Activated naive CD8-positive, alpha-beta T cell treated with anti-CD3 and anti-CD28 coated beads for 36 hours (primary cell): ENCODE results near the gene SMARCD1. TPM values are rescaled to one million over a fixed set of nuclear protein-coding genes. Genes with fewer than 3 reads are reported as not detected.
"Not testable (repeated sequence)": the region's sequence is repeated elsewhere in the genome, so short reads cannot be mapped to it uniquely, and the experiment has no call there.

Source experiments
- DNase-seq: peaks from one replicate; pipeline ENCODE4 v3.0.0; 2021
- H3K27ac Mint-ChIP-seq: one replicate; pipeline ENCODE4 v1.8.0; 2022; ENCODE audit warnings: mild to moderate bottlenecking, moderate library complexity, mixed read lengths
- H3K27me3 Mint-ChIP-seq: one replicate; pipeline ENCODE4 v1.8.0; 2022; ENCODE audit warnings: mild to moderate bottlenecking, mixed read lengths
- H3K36me3 Mint-ChIP-seq: one replicate; pipeline ENCODE4 v1.8.0; 2021; ENCODE audit warnings: mild to moderate bottlenecking, mixed read lengths
- H3K4me1 Mint-ChIP-seq: one replicate; pipeline ENCODE4 v1.8.0; 2021; ENCODE audit warnings: mixed read lengths
- H3K4me3 Mint-ChIP-seq: one replicate; pipeline ENCODE4 v1.8.0; 2022; ENCODE audit warnings: mild to moderate bottlenecking, moderate library complexity, mixed read lengths
- H3K9me3 Mint-ChIP-seq: one replicate; pipeline ENCODE4 v1.8.0; 2022; ENCODE audit warnings: mixed read lengths
- total RNA-seq, 2 experiments: library from RNA; stranded (reverse); gene quantifications; one replicate each; pipeline ENCODE4 v1.2.3, GENCODE V29; 2021

The SMARCD1 gene
- total RNA-seq, 2 experiments from 2014 or later = 65.8 to 74.8 TPM

DNA sequence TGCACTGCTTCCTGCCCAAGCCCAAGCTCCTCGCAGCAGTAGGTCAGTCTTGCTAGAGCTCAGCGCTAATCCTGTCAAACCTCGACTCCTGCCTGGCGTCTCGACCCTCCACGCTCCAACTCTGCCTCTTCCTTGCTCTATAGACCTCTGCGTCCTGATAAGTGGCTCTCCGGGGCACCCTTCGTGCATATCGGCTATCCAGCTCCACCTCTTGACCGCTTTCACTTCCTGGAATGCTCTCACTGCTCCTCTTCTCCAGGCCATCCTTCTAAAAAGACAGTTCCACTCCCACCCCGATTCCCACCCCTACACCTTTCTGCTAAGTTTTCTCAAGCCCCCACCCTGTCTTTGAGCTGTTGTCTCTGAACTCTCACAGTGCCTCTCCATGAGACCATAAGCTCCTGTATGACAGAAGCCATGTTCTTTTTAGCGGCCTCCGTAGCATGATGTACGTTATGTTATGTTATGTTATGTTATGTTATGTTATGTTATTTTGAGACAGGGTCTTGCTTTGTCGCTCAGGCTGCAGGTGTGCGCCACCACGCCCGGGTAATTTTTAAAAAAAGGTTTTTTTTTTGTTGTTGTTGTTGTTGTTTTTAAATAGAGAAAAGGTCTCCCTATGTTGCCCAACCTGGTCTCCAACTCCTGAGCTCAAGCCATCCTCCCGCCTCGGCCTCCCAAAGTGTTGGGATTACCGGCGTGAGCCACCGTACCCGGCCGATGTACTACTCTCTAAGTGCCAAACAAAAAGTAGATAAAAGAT lies 27.5 kb downstream of the SMARCD1 start:
- no peaks in the 10 kb centered on the region for H3K27me3 Mint-ChIP-seq
- peak overlapping the region; percentile 91 for H3K4me3 Mint-ChIP-seq
- peaks cover 33% of the 10 kb centered on the region for H3K4me1 Mint-ChIP-seq
- no peaks in the 10 kb centered on the region for H3K9me3 Mint-ChIP-seq
- H3K36me3 Mint-ChIP-seq = peaks cover 17% of the 10 kb centered on the region
- H3K27ac Mint-ChIP-seq = peak overlapping the region; percentile 94
- DNase-seq = no peak

GRCh38 chr12:50117057-50117622 lies 32.0 kb downstream of the SMARCD1 start:
- H3K4me3 Mint-ChIP-seq = no peak overlapping the region
- H3K27me3 Mint-ChIP-seq = no peaks in the 10 kb centered on the region
- H3K9me3 Mint-ChIP-seq = peaks cover 1% of the 10 kb centered on the region
- H3K36me3 Mint-ChIP-seq = peaks cover 24% of the 10 kb centered on the region
- peak overlapping the region; percentile 48 for H3K27ac Mint-ChIP-seq
- H3K4me1 Mint-ChIP-seq = peaks cover 26% of the 10 kb centered on the region
- DNase-seq = no peak

DNA sequence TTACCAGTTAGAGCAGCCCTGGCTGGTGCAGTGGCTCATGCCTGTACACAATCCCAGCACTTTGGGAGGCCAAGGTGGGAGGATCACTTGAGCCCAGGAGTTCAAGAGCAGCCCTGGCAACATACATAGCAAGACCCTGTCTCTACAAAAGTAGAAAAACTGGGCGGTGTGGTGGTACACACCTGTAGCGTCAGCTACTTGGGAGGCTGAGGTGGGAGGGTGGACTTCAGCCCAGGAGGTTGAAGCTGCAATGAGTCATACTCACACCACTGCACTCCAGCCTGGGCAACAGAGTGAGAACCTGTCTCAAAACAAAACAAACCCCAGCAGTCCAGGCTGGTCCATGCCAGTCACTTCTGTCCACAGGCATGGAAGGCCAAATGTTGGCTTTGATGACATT lies 34.2 kb downstream of the SMARCD1 start:
- peaks cover 1% of the 10 kb centered on the region for H3K9me3 Mint-ChIP-seq
- H3K27me3 Mint-ChIP-seq = no peaks in the 10 kb centered on the region
- H3K4me1 Mint-ChIP-seq = peaks cover 28% of the 10 kb centered on the region
- peaks cover 23% of the 10 kb centered on the region for H3K36me3 Mint-ChIP-seq
- DNase-seq = no peak
- H3K4me3 Mint-ChIP-seq = no peak overlapping the region
- peak overlapping the region; percentile 45 for H3K27ac Mint-ChIP-seq

GRCh38 chr12:50120521-50120920 lies 35.4 kb downstream of the SMARCD1 start:
- Mint-ChIP-seq H3K9me3 (peaks cover 1% of the 10 kb centered on the region), H3K4me1 (peaks cover 32% of the 10 kb centered on the region), H3K27me3 (no peaks in the 10 kb centered on the region), H3K36me3 (peaks cover 19% of the 10 kb centered on the region), H3K27ac (no peak overlapping the region), H3K4me3 (no peak overlapping the region)
- no peak for DNase-seq

DNA sequence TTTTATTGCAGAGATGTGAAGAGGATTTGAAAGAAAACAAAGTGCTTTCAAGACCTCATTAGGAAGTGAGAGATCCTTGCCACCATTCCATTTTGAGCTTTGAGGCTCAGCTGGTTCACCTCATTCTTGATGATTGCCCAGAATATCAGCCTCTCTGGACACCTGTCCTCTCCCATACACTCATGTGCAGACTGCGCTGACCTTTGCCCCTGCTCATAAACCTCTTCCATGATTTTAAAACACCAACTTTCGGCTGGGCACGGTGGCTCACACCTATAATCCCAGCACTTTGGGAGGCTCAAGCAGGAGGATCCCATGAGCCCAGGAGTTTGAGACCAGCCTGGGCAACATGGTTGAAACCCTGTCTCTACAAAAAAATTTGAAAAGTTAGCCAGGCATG lies 35.8 kb downstream of the SMARCD1 start:
- H3K4me3 Mint-ChIP-seq = no peak overlapping the region
- peaks cover 15% of the 10 kb centered on the region for H3K36me3 Mint-ChIP-seq
- H3K9me3 Mint-ChIP-seq = peaks cover 1% of the 10 kb centered on the region
- H3K27ac Mint-ChIP-seq = no peak overlapping the region
- no peak for DNase-seq
- peaks cover 32% of the 10 kb centered on the region for H3K4me1 Mint-ChIP-seq
- no peaks in the 10 kb centered on the region for H3K27me3 Mint-ChIP-seq

- Mint-ChIP-seq H3K27ac (no peak overlapping the region), H3K27me3 (no peaks in the 10 kb centered on the region), H3K4me3 (no peak overlapping the region), H3K36me3 (peaks cover 14% of the 10 kb centered on the region), H3K9me3 (peaks cover 1% of the 10 kb centered on the region), H3K4me1 (peaks cover 28% of the 10 kb centered on the region)
- no peak for DNase-seq
Observed at GRCh38 chr12:50121641-50122040, 36.5 kb downstream of the SMARCD1 start.

DNA sequence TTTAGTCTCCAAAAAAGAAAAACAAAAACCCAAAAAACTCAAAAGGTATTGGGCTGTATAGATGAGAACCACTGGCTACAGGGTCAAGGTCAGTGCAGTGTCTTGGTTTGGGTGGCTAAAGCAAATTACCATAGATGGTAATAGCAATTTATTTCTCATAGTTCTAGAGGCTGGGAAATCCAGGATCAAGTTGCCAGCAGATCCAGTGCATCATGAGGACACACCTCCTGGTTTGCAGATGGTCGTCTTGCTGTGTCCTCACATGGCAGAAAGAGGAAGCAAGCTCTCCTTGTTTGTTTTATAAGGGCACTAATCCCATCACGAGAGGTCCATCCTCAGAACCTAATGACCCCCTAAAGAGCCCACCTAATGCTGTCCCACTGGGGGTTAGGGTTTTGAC lies 38.1 kb downstream of the SMARCD1 start:
- DNase-seq = no peak
- Mint-ChIP-seq H3K27ac (no peak overlapping the region), H3K27me3 (no peaks in the 10 kb centered on the region), H3K4me3 (no peak overlapping the region), H3K4me1 (peaks cover 30% of the 10 kb centered on the region), H3K36me3 (peaks cover 9% of the 10 kb centered on the region), H3K9me3 (peaks cover 1% of the 10 kb centered on the region)

- Mint-ChIP-seq H3K4me1 (peaks cover 34% of the 10 kb centered on the region), H3K27ac (no peak overlapping the region), H3K36me3 (peaks cover 13% of the 10 kb centered on the region), H3K4me3 (no peak overlapping the region), H3K9me3 (no peaks in the 10 kb centered on the region), H3K27me3 (no peaks in the 10 kb centered on the region)
- no peak for DNase-seq
Observed at GRCh38 chr12:50127546-50127945, 42.4 kb downstream of the SMARCD1 start.

DNA sequence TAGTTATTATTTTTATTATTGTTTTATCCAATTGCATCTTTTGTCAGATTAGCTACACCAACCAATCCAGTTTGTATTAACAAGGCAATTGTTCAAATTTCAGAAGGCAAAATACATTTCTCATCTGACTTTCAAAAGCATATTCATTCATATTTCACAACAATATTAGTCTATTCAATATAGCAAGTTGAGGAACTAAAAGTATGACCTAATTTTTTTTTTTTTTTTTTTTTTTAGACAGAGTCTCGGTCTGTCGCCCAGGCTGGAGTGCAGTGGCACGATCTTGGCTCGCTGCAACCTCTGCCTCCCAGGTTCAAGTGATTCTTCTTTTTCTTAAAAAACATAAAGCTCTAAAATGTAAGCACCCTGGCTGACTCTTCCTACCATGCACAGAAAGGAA lies 44.1 kb downstream of the SMARCD1 start:
- no peak overlapping the region for H3K4me3 Mint-ChIP-seq
- H3K4me1 Mint-ChIP-seq = peaks cover 32% of the 10 kb centered on the region
- DNase-seq = no peak
- no peak overlapping the region for H3K27ac Mint-ChIP-seq
- H3K36me3 Mint-ChIP-seq = peaks cover 19% of the 10 kb centered on the region
- no peaks in the 10 kb centered on the region for H3K9me3 Mint-ChIP-seq
- no peaks in the 10 kb centered on the region for H3K27me3 Mint-ChIP-seq

DNA sequence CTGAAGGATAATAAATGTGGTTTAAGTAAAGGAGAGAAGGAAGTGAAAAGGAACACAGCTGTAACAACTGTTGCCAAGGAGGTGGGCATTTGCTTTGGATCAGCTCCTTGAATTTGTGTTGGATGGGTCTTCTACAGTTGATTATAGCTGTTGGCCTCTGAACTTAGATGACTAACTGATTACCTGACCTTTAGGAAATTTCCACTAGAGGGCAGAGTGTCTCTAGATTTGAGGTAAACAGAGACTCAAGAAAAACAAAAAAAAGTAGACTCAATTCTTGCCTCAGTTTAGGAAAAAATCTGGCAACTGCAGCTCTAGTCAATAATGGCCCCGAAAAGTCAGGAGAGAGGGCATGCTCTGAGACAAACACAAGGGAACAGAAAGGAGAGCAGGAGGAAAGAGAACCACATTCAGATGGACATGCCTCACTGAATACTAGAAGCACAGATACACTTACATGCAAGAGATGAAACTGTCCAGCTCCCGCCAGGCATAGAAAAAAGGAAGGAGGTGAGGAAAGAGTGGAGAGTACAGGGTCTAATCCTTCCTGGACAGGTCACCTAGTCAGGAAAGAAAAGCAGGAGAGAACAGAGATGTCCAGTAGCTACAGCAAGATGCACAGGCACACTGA lies 47.5 kb downstream of the SMARCD1 start:
- H3K27ac Mint-ChIP-seq = peak overlapping the region; percentile 32
- H3K36me3 Mint-ChIP-seq = peaks cover 22% of the 10 kb centered on the region
- DNase-seq = no peak
- H3K27me3 Mint-ChIP-seq = no peaks in the 10 kb centered on the region
- H3K9me3 Mint-ChIP-seq = no peaks in the 10 kb centered on the region
- H3K4me1 Mint-ChIP-seq = peaks cover 13% of the 10 kb centered on the region
- no peak overlapping the region for H3K4me3 Mint-ChIP-seq

GRCh38 chr12:50142993-50143392 lies 57.9 kb downstream of the SMARCD1 start:
- Mint-ChIP-seq H3K9me3 (no peaks in the 10 kb centered on the region), H3K36me3 (peaks cover 12% of the 10 kb centered on the region), H3K27ac (no peak overlapping the region), H3K27me3 (no peaks in the 10 kb centered on the region), H3K4me3 (no peak overlapping the region), H3K4me1 (peaks cover 7% of the 10 kb centered on the region)
- no peak for DNase-seq

DNA sequence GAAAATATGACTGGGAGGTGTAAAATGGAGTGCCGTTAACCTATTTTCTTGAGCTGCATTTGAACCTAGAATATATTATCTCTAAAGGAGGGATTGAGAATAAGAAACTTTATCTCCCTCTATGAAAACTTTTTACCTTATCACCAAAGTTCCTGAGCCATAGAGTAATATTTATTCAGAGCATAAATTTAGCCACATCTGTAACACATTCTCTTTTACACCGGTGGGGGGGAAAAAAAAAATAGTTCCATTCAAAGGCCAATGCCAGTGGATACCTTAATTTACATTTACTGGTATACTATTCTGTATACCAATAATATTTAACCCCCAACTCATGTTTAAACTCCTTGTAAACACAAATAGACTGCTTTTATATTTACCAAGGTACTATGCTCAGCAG lies 60.3 kb downstream of the SMARCD1 start:
- Mint-ChIP-seq H3K9me3 (no peaks in the 10 kb centered on the region), H3K4me1 (peaks cover 14% of the 10 kb centered on the region), H3K27me3 (no peaks in the 10 kb centered on the region), H3K4me3 (no peak overlapping the region), H3K36me3 (peaks cover 11% of the 10 kb centered on the region), H3K27ac (no peak overlapping the region)
- DNase-seq = no peak

GRCh38 chr12:50147281-50147680 lies 62.1 kb downstream of the SMARCD1 start:
- no peaks in the 10 kb centered on the region for H3K27me3 Mint-ChIP-seq
- peaks cover 22% of the 10 kb centered on the region for H3K4me1 Mint-ChIP-seq
- no peak overlapping the region for H3K4me3 Mint-ChIP-seq
- H3K36me3 Mint-ChIP-seq = no peaks in the 10 kb centered on the region
- H3K9me3 Mint-ChIP-seq = no peaks in the 10 kb centered on the region
- DNase-seq = no peak
- H3K27ac Mint-ChIP-seq = no peak overlapping the region

DNA sequence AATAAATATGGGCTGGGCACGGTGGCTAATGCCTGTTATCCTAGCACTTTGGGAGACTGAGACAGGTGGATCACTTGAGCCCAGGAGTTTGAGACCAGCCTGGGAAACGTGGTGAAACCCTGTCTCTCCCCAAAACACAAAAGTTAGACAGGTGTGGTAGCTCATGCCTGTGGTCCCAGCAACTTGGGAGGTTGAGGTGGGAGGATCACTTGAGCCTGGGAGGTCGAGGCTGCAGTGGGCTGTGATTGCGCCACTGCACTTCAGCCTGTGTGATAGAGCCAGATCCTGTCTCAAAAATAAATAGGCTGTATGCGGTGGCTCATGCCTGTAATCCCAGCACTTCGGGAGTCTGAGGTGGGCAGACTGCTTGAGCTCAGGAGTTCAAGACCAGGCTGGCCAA lies 62.9 kb downstream of the SMARCD1 start:
- not testable (repeated sequence) for H3K27me3 Mint-ChIP-seq, H3K9me3 Mint-ChIP-seq, DNase-seq, H3K36me3 Mint-ChIP-seq, H3K27ac Mint-ChIP-seq, H3K4me3 Mint-ChIP-seq
- H3K4me1 Mint-ChIP-seq = peaks cover 22% of the 10 kb centered on the region

GRCh38 chr12:50149311-50149710 lies 64.2 kb downstream of the SMARCD1 start:
- no peaks in the 10 kb centered on the region for H3K36me3 Mint-ChIP-seq
- peak overlapping the region; percentile 54 for H3K27ac Mint-ChIP-seq
- no peak for DNase-seq
- no peaks in the 10 kb centered on the region for H3K27me3 Mint-ChIP-seq
- H3K4me3 Mint-ChIP-seq = no peak overlapping the region
- no peaks in the 10 kb centered on the region for H3K9me3 Mint-ChIP-seq
- peaks cover 21% of the 10 kb centered on the region for H3K4me1 Mint-ChIP-seq
